H1 (cell line): ENCODE results near the gene KNOP1. TPM values are rescaled to one million over a fixed set of nuclear protein-coding genes. Genes with fewer than 3 reads are reported as not detected.

Source experiments
- CBX5 ChIP-seq: fragments of 300-800, 300-1000 bp; sonication (generic); IDR thresholded peaks from 2 replicates; pipeline ENCODE4 v1.7.1; 2016; ENCODE audit warnings: antibody characterized with exemption, low read length, low read depth
- CTBP2 ChIP-seq: IDR thresholded peaks from 2 replicates; pipeline ENCODE4 v1.7.0; 2011; ENCODE audit warnings: borderline replicate concordance, mild to moderate bottlenecking, moderate library complexity, mixed read lengths, low read length; ENCODE audit not compliant: insufficient read depth, insufficient read length
- HDAC6 ChIP-seq: IDR thresholded peaks from one replicate; pipeline ENCODE4 v1.7.1; 2012; ENCODE audit warnings: low read depth, mild to moderate bottlenecking, inconsistent platforms, low read length, moderate library complexity
- TAF7 ChIP-seq: optimal IDR thresholded peaks from 2 replicates; pipeline ENCODE3; 2011; ENCODE audit warnings: low read depth, mild to moderate bottlenecking, inconsistent platforms, low read length, moderate library complexity, borderline replicate concordance
- polyA plus RNA-seq, 7 experiments: library from polyadenylated mRNA; depleted of rRNA in 3 of 7; stranded (reverse) in 5 of 7; unstranded in 2 of 7; fragments of >200 nt in 5 of 7; fragments of 200-250 nt in 2 of 7; gene quantifications; 1 replicate in 5 of 7; 2 replicates in 1 of 7; 4 replicates in 1 of 7; pipeline versions ENCODE4 v1.2.1 to v1.2.3, GENCODE V29; 2011 to 2013; ENCODE audit warnings: missing spikeins in 2 of 7, mixed read lengths in 2 of 7
- total RNA-seq: library from RNA; stranded (reverse); fragmentation: NEBNext Ultra II Directional; extraction: Animal tissue kit (Norgen Biotek cat#: 25700); gene quantifications from 2 replicates; pipeline ENCODE4 v1.2.1, GENCODE V29; 2021

KNOP1 gene
- total and polyA plus RNA-seq, 2 of the 8 experiments (the other 6 are each of a cell fraction or from before 2014, with no cell fraction given), result 21.6 to 87.9 TPM

DNA sequence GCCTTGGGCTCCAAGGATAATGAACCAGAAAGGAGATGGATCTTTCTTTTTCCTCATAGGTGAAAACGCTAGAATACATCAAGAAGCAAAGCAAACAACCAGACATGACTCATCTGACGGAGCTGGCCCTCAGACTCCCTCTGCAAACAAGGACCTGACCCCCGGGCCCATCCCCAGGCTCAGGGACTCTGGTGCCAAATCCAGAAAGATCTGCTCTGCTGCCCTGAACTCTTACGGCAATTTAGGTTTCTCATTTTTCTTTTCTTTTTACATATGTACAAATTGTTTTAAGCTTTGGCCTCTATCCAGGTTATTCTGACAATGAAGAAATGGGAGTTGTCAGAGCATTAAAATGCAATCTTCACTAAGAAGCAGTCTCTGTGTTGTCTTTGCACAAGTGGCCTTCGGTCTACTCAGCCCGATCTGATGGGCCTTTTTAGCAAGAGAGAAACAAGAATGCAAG lies 17.7 kb downstream of the KNOP1 start (continued):
- TF ChIP-seq TAF7, result no peak
- TF ChIP-seq HDAC6, result no peak
- no peak for TF ChIP-seq CBX5
- TF ChIP-seq CTBP2, result no peak
